ENCODE measurements around the gene METAP1. TPM values are rescaled to one million over a fixed set of nuclear protein-coding genes. Genes with fewer than 3 reads are reported as not detected.

METAP1 gene
- total RNA-seq, 1 experiment from 2014 or later = 63.5 TPM

DNA sequence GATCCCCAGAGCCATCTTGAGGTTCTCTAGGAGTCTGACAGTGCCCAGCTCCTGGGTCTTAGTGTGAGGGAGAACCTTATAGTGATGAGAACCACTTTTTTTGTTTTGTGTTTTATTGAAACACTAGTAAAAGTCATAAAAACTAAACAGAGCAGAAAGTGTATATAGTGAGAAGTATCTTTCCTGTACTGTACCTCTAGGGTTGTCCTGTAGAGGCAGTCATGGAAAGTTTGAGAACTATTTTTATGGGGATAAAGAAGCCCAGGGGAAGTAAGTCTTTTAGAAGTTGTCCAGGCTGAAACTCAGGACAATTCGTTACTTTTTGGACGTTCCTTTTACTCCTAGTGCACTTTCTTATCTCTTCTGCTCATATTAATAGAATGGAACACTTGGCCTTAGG, 52.2 kb downstream of the METAP1 start:
- peaks cover 63 to 86% (median 72%) of the 10 kb centered on the region in 3 experiments for H3K36me3 Mint-ChIP-seq (ENCODE audit: insufficient read depth in 1 of 3, low read depth in 3 of 3)
- TF ChIP-seq, protein P1, sequence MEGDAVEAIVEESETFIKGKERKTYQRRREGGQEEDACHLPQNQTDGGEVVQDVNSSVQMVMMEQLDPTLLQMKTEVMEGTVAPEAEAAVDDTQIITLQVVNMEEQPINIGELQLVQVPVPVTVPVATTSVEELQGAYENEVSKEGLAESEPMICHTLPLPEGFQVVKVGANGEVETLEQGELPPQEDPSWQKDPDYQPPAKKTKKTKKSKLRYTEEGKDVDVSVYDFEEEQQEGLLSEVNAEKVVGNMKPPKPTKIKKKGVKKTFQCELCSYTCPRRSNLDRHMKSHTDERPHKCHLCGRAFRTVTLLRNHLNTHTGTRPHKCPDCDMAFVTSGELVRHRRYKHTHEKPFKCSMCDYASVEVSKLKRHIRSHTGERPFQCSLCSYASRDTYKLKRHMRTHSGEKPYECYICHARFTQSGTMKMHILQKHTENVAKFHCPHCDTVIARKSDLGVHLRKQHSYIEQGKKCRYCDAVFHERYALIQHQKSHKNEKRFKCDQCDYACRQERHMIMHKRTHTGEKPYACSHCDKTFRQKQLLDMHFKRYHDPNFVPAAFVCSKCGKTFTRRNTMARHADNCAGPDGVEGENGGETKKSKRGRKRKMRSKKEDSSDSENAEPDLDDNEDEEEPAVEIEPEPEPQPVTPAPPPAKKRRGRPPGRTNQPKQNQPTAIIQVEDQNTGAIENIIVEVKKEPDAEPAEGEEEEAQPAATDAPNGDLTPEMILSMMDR (conservative IDR thresholded peaks at IDR 0.05) = no peak
- Histone ChIP-seq H4K91ac (ENCODE audit: insufficient read length, low read depth, low read length) (no peak overlapping the region), H3K14ac (ENCODE audit: insufficient read depth, low read length) (no peak overlapping the region), H3K27me3 (ENCODE audit: insufficient read depth, low read length) (no peaks in the 10 kb centered on the region), H3K4me2 (ENCODE audit: insufficient read depth, insufficient read length, low read length) (no peak overlapping the region), H2BK120ac (ENCODE audit: low read depth, low read length, poor library complexity, severe bottlenecking) (no peak overlapping the region), H3T11ph (ENCODE audit: low read length) (no peak overlapping the region), H3K23me2 (ENCODE audit: insufficient read length, low read depth, low read length, poor library complexity, severe bottlenecking) (no peaks in the 10 kb centered on the region), H3K23ac (ENCODE audit: insufficient read length, low read depth, low read length) (no peak overlapping the region), H3K18ac (ENCODE audit: insufficient read length, low read depth, low read length) (no peak overlapping the region), H2AK5ac (ENCODE audit: insufficient read length, low read length) (no peak overlapping the region), H3K4me1 (ENCODE audit: insufficient read depth, low read length) (no peaks in the 10 kb centered on the region), H3K27ac (ENCODE audit: insufficient read length, low read depth, low read length) (no peak overlapping the region), H4K20me1 (ENCODE audit: control insufficient read depth, insufficient read depth, insufficient read length) (no peaks in the 10 kb centered on the region), H3K4ac (ENCODE audit: low read depth, low read length) (no peak overlapping the region), H3K79me2 (ENCODE audit: insufficient read depth, low read length) (no peaks in the 10 kb centered on the region), H3K9me3 (ENCODE audit: control insufficient read depth, low read depth, low read length) (no peaks in the 10 kb centered on the region), H2BK20ac (ENCODE audit: low read depth, low read length, poor library complexity, severe bottlenecking) (no peak overlapping the region), H2AFZ (ENCODE audit: low read length) (no peak overlapping the region), H2BK12ac (ENCODE audit: insufficient read length, low read depth, low read length) (no peak overlapping the region), H2BK15ac (ENCODE audit: low read depth, low read length) (no peak overlapping the region), H3K9ac (ENCODE audit: extremely low read depth, insufficient read length, low read length) (no peak overlapping the region), H3K56ac (ENCODE audit: insufficient read length, low read depth, low read length) (no peak overlapping the region), H2BK5ac (ENCODE audit: insufficient read length, low read length) (no peak overlapping the region), H3K79me1 (ENCODE audit: insufficient read depth, low read depth, low read length, poor library complexity, severe bottlenecking) (no peaks in the 10 kb centered on the region), H4K8ac (replicated peaks; ENCODE audit: insufficient read length, low read depth, low read length) (no peak overlapping the region), H4K5ac (ENCODE audit: insufficient read length, low read depth, low read length) (no peak overlapping the region)
- WGBS (ENCODE audit: extremely low coverage, insufficient read length, low lambda C conversion rate) = no CpG with 5 or more reads among the region's 2 CpGs
- H3K27me3 Mint-ChIP-seq (ENCODE audit: low read depth) = no peaks in the 10 kb centered on the region
- no peak overlapping the region for H3K27ac Mint-ChIP-seq
- H3K4me3 Mint-ChIP-seq = no peak overlapping the region
- H3K4me1 Mint-ChIP-seq = no peaks in the 10 kb centered on the region
- no peaks in the 10 kb centered on the region for H3K9me3 Mint-ChIP-seq
- DNase-seq = no peak
